Sigmoid colon (tissue), 7 donors: ENCODE results near the gene CSNK1A1. TPM values are rescaled to one million over a fixed set of nuclear protein-coding genes. Genes with fewer than 3 reads are reported as not detected.
A peak's percentile ranks its signal among the peaks of the same experiment; 100 is the strongest.
"Not testable (repeated sequence)": the region's sequence is repeated elsewhere in the genome, so short reads cannot be mapped to it uniquely, and the experiment has no call there.

Experiments
- DNase-seq: peaks from one replicate; pipeline ENCODE4 v3.0.0-alpha.2; 2019
- H3K27ac ChIP-seq, 4 donors: fragments of 200-600 bp; sonication (generic); one replicate each; pipeline ENCODE4 v1.5.1; 2016 to 2019; ENCODE audit warnings: mild to moderate bottlenecking in 1 of 4
- H3K27me3 ChIP-seq, 3 donors: fragments of 200-600 bp; sonication (generic); one replicate each; pipeline ENCODE4 v1.5.1; 2019; ENCODE audit warnings: mild to moderate bottlenecking in 1 of 3
- H3K36me3 ChIP-seq, 4 donors: fragments of 200-600 bp; sonication (generic); one replicate each; pipeline ENCODE4 v1.5.1; 2016 to 2019
- H3K4me1 ChIP-seq, 4 donors: fragments of 200-600 bp; sonication (generic); one replicate each; pipeline ENCODE4 v1.5.1; 2017 to 2019
- H3K4me3 ChIP-seq, 4 donors: fragments of 200-600 bp; sonication (generic); one replicate each; pipeline ENCODE4 v1.5.1; 2017 to 2019; ENCODE audit warnings: mild to moderate bottlenecking in 2 of 4, moderate library complexity in 1 of 4
- H3K9me3 ChIP-seq, 4 donors: fragments of 200-600 bp in 3 of 4; sonication (generic) in 3 of 4; one replicate each; pipeline versions ENCODE4 v1.5.1 to v1.6.1; 2013 to 2019
- CTCF ChIP-seq, 4 experiments: fragments of 450-650 bp in 3 of 4; fragments of 200-600 bp in 1 of 4; IDR thresholded peaks; one replicate each; pipeline ENCODE4 v1.5.1; 2016 to 2019; ENCODE audit warnings: antibody characterized with exemption in 4 of 4, mild to moderate bottlenecking in 3 of 4, moderate library complexity in 2 of 4
- EP300 ChIP-seq, 4 donors: sonication (generic); formaldehyde crosslinking; IDR thresholded peaks; one replicate each; pipeline ENCODE4 v1.6.1; 2017; ENCODE audit warnings: antibody characterized with exemption in 4 of 4
- POLR2A ChIP-seq, 2 donors: fragments of 450-650 bp; IDR thresholded peaks; one replicate each; pipeline ENCODE4 v1.6.1; 2016; ENCODE audit warnings: antibody characterized with exemption in 2 of 2, mild to moderate bottlenecking in 2 of 2, moderate library complexity in 2 of 2
- POLR2AphosphoS5 ChIP-seq, 4 donors: sonication (generic); formaldehyde crosslinking; IDR thresholded peaks; one replicate each; pipeline ENCODE4 v1.6.1; 2017; ENCODE audit warnings: antibody characterized with exemption in 4 of 4
- WGBS, 2 donors: extraction: QIAGEN DNeasy Blood & Tissue Kit; methylation state at CpG; one replicate each; pipeline ENCODE4 v1.1.7; 2013; 5-methylcytosine and 5-hydroxymethylcytosine counted together
- intact Hi-C: fragments of 100-400 bp; cut with DNase I; formaldehyde crosslinking; loops from one replicate; pipeline ENCODE4 v1.15.1; 2023
- polyA plus RNA-seq, 3 donors: library from polyadenylated mRNA; stranded (reverse); fragments of 200-250 nt; gene quantifications; one replicate each; pipeline ENCODE4 v1.2.3, GENCODE V29; 2013
- total RNA-seq, 4 donors: library from RNA; depleted of rRNA; stranded (reverse); fragments of >200 nt; gene quantifications; one replicate each; pipeline ENCODE4 v1.1.0, GENCODE V29; 2016
- donor health status: healthy with polysubstance abuse.
- donor health status: Bipolar disorder and iron deficiency.
- donor health status: healthy.

CSNK1A1 gene
- total and polyA plus RNA-seq, 7 donors, result 85.3 to 298 (median 214) TPM

GRCh38 chr5:149472399-149472798 is 78.8 kb downstream of the CSNK1A1 start:
- no peak overlapping the region for H3K4me3 ChIP-seq
- intact Hi-C loops, result no loop called here
- no peak for DNase-seq
- TF ChIP-seq POLR2AphosphoS5 (IDR thresholded peaks at IDR 0.05) (no peak), POLR2A (IDR thresholded peaks at IDR 0.05) (no peak), CTCF (IDR thresholded peaks at IDR 0.05) (no peak)
- no peaks in the 10 kb centered on the region for H3K36me3 ChIP-seq
- peaks cover 0 to 23% (median 17%) of the 10 kb centered on the region in 4 donors for H3K4me1 ChIP-seq
- WGBS, 2 donors, result 89 to 95% methylated on average over 7 of the region's 7 CpGs
- no peaks in the 10 kb centered on the region for H3K9me3 ChIP-seq
- peak overlapping the region; percentile 59 to 77 (median 70) for H3K27ac ChIP-seq
- no peaks in the 10 kb centered on the region for H3K27me3 ChIP-seq

- WGBS, 2 donors, result 28 to 62% methylated on average over 15 of the region's 15 CpGs
- H3K4me3 ChIP-seq, result no peak overlapping the region
- TF ChIP-seq POLR2AphosphoS5 (IDR thresholded peaks at IDR 0.05) (peak in 2 of 4 donors; percentile 33 to 70), POLR2A (IDR thresholded peaks at IDR 0.05) (no peak), CTCF (IDR thresholded peaks at IDR 0.05) (no peak), EP300 (IDR thresholded peaks at IDR 0.05) (peak in 1 of 4 donors; percentile 42)
- intact Hi-C loops, result no loop called here
- peak overlapping the region; percentile 59 to 77 (median 70) for H3K27ac ChIP-seq
- no peaks in the 10 kb centered on the region for H3K27me3 ChIP-seq
- no peaks in the 10 kb centered on the region for H3K9me3 ChIP-seq
- no peak for DNase-seq
- H3K4me1 ChIP-seq, result peaks cover 0 to 30% (median 24%) of the 10 kb centered on the region in 4 donors
- no peaks in the 10 kb centered on the region for H3K36me3 ChIP-seq
These were observed 79.6 kb downstream of the CSNK1A1 start for GRCh38 chr5:149471406-149472183.

- Histone ChIP-seq H3K4me1 (peaks cover 0 to 37% (median 31%) of the 10 kb centered on the region in 4 donors), H3K9me3 (no peaks in the 10 kb centered on the region), H3K27ac (peak overlapping the region; percentile 59 to 77 (median 70)), H3K27me3 (no peaks in the 10 kb centered on the region), H3K4me3 (no peak overlapping the region), H3K36me3 (no peaks in the 10 kb centered on the region)
- intact Hi-C loops, result no loop called here
- no peak for TF ChIP-seq CTCF (IDR thresholded peaks at IDR 0.05)
- no peak for TF ChIP-seq EP300 (IDR thresholded peaks at IDR 0.05)
- no peak for TF ChIP-seq POLR2A (IDR thresholded peaks at IDR 0.05)
- no peak for TF ChIP-seq POLR2AphosphoS5 (IDR thresholded peaks at IDR 0.05)
- DNase-seq, result no peak
- 85 to 93% methylated on average over 6 of the region's 6 CpGs for WGBS, 2 donors
These were observed 80.3 kb downstream of the CSNK1A1 start for GRCh38 chr5:149470942-149471341.

GRCh38 chr5:149466457-149466972 is 84.7 kb downstream of the CSNK1A1 start:
- Histone ChIP-seq H3K36me3 (no peaks in the 10 kb centered on the region), H3K4me1 (peaks cover 0 to 55% (median 43%) of the 10 kb centered on the region in 4 donors), H3K27ac (peak overlapping the region; percentile 79 to 98 (median 82)), H3K4me3 (no peak overlapping the region), H3K9me3 (no peaks in the 10 kb centered on the region), H3K27me3 (no peaks in the 10 kb centered on the region)
- WGBS, 2 donors, result 28 to 63% methylated on average over 17 of the region's 17 CpGs
- no peak for DNase-seq
- TF ChIP-seq POLR2AphosphoS5 (IDR thresholded peaks at IDR 0.05) (peak in 2 of 4 donors; percentile 29 to 72), EP300 (IDR thresholded peaks at IDR 0.05) (no peak)
- intact Hi-C loops, result no loop called here

- H3K4me3 ChIP-seq, result no peak overlapping the region
- peak; percentile 84 for DNase-seq
- H3K27ac ChIP-seq, result peak overlapping the region; percentile 79 to 98 (median 82)
- 50 to 57% methylated on average over 8 of the region's 8 CpGs for WGBS, 2 donors
- H3K36me3 ChIP-seq, result no peaks in the 10 kb centered on the region
- intact Hi-C loops, result no loop called here
- TF ChIP-seq POLR2AphosphoS5 (IDR thresholded peaks at IDR 0.05), result peak in 1 of 4 donors; percentile 69
- TF ChIP-seq EP300 (IDR thresholded peaks at IDR 0.05), result no peak
- H3K9me3 ChIP-seq, result no peaks in the 10 kb centered on the region
- no peaks in the 10 kb centered on the region for H3K27me3 ChIP-seq
- H3K4me1 ChIP-seq, result peaks cover 0 to 46% (median 40%) of the 10 kb centered on the region in 4 donors
These were observed 86.3 kb downstream of the CSNK1A1 start for GRCh38 chr5:149464796-149465489.

- H3K36me3 ChIP-seq, H3K9me3 ChIP-seq, DNase-seq, intact Hi-C loops, H3K4me3 ChIP-seq, H3K27me3 ChIP-seq: not testable (repeated sequence)
- H3K4me1 ChIP-seq, result peaks cover 0 to 56% (median 42%) of the 10 kb centered on the region in 4 donors
- 82 to 95% methylated on average over 6 of the region's 6 CpGs for WGBS, 2 donors
- H3K27ac ChIP-seq, result peak overlapping the region in 2 of 4 donors; percentile 45 to 98
These were observed 89.3 kb downstream of the CSNK1A1 start for GRCh38 chr5:149461907-149462306.
